Loucy (cell line): Measurements from ENCODE around the gene LYPLA2.

Experiments
- EZH2phosphoT487 ChIP-seq: fragments of 200-600 bp; IDR thresholded peaks from 2 replicates; pipeline ENCODE4 v1.6.1; 2018; ENCODE audit warnings: antibody characterized with exemption, mild to moderate bottlenecking, moderate library complexity, borderline replicate concordance
- TF ChIP-seq, protein P1 (sequence below): fragments of 200-600 bp; sonication (generic); conservative IDR thresholded peaks from 2 replicates; pipeline ENCODE4 v1.5.1; 2014; ENCODE audit warnings: mild to moderate bottlenecking, antibody characterized with exemption, low read length

DNA sequence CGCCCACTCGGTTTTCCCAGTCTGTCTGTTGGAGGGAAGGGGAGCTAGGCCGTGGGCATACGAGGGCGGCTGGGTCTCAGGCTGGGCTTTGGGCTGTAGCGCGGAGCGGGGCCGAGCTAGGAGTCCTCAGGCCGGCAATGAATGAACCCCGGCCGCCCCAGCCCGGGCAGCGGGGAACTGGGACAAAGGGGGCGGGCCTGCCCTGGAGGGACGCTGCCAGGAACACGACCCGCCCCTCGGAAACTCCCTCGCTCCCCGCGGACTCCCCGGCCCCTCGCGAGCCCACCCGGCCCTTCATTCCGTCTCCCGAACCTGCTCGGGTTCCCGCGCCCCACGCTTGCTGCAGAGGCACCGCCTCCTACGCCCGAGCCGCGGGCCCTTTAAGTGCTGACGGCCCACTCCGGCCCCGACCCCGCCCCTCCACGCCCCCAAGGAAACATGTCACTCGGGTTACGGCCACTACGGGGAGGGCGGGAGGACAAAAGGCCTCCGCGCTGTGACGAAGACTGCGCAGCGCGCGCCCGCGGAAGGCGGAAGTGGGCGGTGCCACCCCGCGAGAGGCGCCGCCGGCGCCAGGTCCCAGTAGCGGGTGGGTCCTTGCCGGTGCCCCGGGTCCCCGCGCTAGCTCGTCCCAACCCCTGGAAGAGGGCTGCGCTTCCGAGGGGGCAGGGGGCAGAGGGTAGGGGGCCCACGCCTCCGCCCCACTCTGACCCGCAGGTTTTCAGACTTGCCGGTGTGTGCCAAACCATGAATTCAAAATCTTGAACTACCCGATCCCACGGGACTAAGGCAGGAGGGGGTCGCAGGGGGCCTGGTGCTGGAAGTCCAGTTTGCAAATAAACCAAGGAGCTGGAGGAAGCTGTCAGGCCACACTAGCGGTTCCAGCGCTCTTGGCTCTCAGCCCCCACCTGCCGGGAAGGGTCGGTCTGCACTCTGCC lies 9.7 kb downstream of the LYPLA2 start, which contains the start of gene GALE:
- TF ChIP-seq, protein P1, sequence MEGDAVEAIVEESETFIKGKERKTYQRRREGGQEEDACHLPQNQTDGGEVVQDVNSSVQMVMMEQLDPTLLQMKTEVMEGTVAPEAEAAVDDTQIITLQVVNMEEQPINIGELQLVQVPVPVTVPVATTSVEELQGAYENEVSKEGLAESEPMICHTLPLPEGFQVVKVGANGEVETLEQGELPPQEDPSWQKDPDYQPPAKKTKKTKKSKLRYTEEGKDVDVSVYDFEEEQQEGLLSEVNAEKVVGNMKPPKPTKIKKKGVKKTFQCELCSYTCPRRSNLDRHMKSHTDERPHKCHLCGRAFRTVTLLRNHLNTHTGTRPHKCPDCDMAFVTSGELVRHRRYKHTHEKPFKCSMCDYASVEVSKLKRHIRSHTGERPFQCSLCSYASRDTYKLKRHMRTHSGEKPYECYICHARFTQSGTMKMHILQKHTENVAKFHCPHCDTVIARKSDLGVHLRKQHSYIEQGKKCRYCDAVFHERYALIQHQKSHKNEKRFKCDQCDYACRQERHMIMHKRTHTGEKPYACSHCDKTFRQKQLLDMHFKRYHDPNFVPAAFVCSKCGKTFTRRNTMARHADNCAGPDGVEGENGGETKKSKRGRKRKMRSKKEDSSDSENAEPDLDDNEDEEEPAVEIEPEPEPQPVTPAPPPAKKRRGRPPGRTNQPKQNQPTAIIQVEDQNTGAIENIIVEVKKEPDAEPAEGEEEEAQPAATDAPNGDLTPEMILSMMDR: no peak
- TF ChIP-seq EZH2phosphoT487: no peak
